IMR-90 (cell line): Measurements from ENCODE around the gene GGT5. TPM values are rescaled to one million over a fixed set of nuclear protein-coding genes. Genes with fewer than 3 reads are reported as not detected.

ENCODE experiments used
- ATAC-seq: fragments of 200-7000 bp; cut with Tn5 transposase; 2 replicates; pipeline ENCODE4 v1.9.1; 2020; ENCODE audit warnings: low read depth, mild to moderate bottlenecking, moderate library complexity
- BruUV-seq: library from RNA; stranded (reverse); fragments of 400-500 nt; replicated peaks from 2 replicates; lab custom pipeline; 2021; lab: Mats Ljungman, UMichigan
- CTCF ChIA-PET: fragments of 300-600 bp; formaldehyde crosslinking; extraction: SDS; loops from one replicate; lab custom pipeline; 2021; ENCODE audit warnings: antibody characterized with exemption; lab: Yijun Ruan, JAX
- POLR2A ChIA-PET: fragments of 300-600 bp; sonication (Branson Sonifier 250); formaldehyde crosslinking; loops from one replicate; lab custom pipeline; 2022; ENCODE audit warnings: antibody characterized with exemption; ENCODE audit not compliant: unreplicated experiment; lab: Charles Lee
- DNase-seq: peaks from one replicate; pipeline ENCODE4 v3.0.0; 2013
- H2AFZ ChIP-seq: replicated peaks from 2 replicates; pipeline ENCODE3; 2013; ENCODE audit warnings: low read length, mild to moderate bottlenecking; ENCODE audit not compliant: poor library complexity
- H2AK5ac ChIP-seq: 2 replicates; pipeline ENCODE4 v1.6.1; 2013; ENCODE audit warnings: low read depth, low read length, inconsistent platforms
- H2AK9ac ChIP-seq: replicated peaks from 2 replicates; pipeline ENCODE3; 2013; ENCODE audit warnings: mild to moderate bottlenecking, low read depth, low read length, moderate library complexity; ENCODE audit not compliant: poor library complexity
- H2BK120ac ChIP-seq: 2 replicates; pipeline ENCODE4 v1.6.1; 2013; ENCODE audit warnings: low read depth, low read length, inconsistent platforms
- H2BK15ac ChIP-seq: 3 replicates; pipeline ENCODE4 v1.6.1; 2013; ENCODE audit warnings: low read depth, low read length, inconsistent platforms
- H2BK20ac ChIP-seq: 2 replicates; pipeline ENCODE4 v1.6.1; 2013; ENCODE audit warnings: low read depth, mild to moderate bottlenecking, inconsistent platforms, low read length, moderate library complexity
- H2BK5ac ChIP-seq: 2 replicates; pipeline ENCODE4 v1.6.1; 2013; ENCODE audit warnings: mild to moderate bottlenecking, low read depth, low read length, inconsistent platforms; ENCODE audit not compliant: poor library complexity, severe bottlenecking
- H3K14ac ChIP-seq: replicated peaks from 2 replicates; pipeline ENCODE4 v1.6.1; 2013; ENCODE audit warnings: low read depth, low read length, inconsistent platforms
- H3K18ac ChIP-seq: 2 replicates; pipeline ENCODE4 v1.6.1; 2013; ENCODE audit warnings: low read depth, low read length, control low read depth
- H3K23ac ChIP-seq: 2 replicates; pipeline ENCODE4 v1.6.1; 2013; ENCODE audit warnings: low read depth, low read length, inconsistent platforms
- H3K27ac ChIP-seq: 2 replicates; pipeline ENCODE4 v1.5.1; 2013; ENCODE audit warnings: mild to moderate bottlenecking, control low read depth, low read length; ENCODE audit not compliant: insufficient read depth
- H3K27me3 ChIP-seq: 2 replicates; pipeline ENCODE4 v1.6.1; 2013; ENCODE audit warnings: low read length; ENCODE audit not compliant: control insufficient read depth, insufficient read depth
- H3K36me3 ChIP-seq: 2 replicates; pipeline ENCODE4 v1.6.1; 2013; ENCODE audit warnings: low read length, mixed read lengths; ENCODE audit not compliant: control insufficient read depth, insufficient read depth
- H3K4ac ChIP-seq: 2 replicates; pipeline ENCODE4 v1.6.1; 2013; ENCODE audit warnings: low read depth, low read length, inconsistent platforms
- H3K4me1 ChIP-seq: 2 replicates; pipeline ENCODE4 v1.6.1; 2013; ENCODE audit warnings: low read length, mixed read lengths; ENCODE audit not compliant: control insufficient read depth, insufficient read depth
- H3K4me2 ChIP-seq: 2 replicates; pipeline ENCODE4 v1.6.1; 2013; ENCODE audit warnings: low read depth, mild to moderate bottlenecking, control low read depth, low read length, moderate library complexity
- H3K4me3 ChIP-seq: 2 replicates; pipeline ENCODE4 v1.5.1; 2013; ENCODE audit warnings: low read depth, mild to moderate bottlenecking, control low read depth, low read length, moderate library complexity; ENCODE audit not compliant: insufficient read depth
- H3K56ac ChIP-seq: 2 replicates; pipeline ENCODE4 v1.6.1; 2013; ENCODE audit warnings: low read length, inconsistent platforms; ENCODE audit not compliant: insufficient read depth; ENCODE audit errors: extremely low read depth
- H3K79me1 ChIP-seq, 2 experiments: 2 replicates each; pipeline ENCODE4 v1.6.1; 2013; ENCODE audit warnings: low read length in 2 of 2, inconsistent platforms in 1 of 2, low read depth in 1 of 2
- H3K9ac ChIP-seq: 2 replicates; pipeline ENCODE4 v1.6.1; 2013; ENCODE audit warnings: low read depth, low read length, control low read depth
- H3K9me1 ChIP-seq: 2 replicates; pipeline ENCODE4 v1.6.1; 2013; ENCODE audit warnings: low read length, inconsistent platforms; ENCODE audit not compliant: insufficient read depth
- H3K9me3 ChIP-seq: 2 replicates; pipeline ENCODE4 v1.6.1; 2013; ENCODE audit warnings: low read length; ENCODE audit not compliant: control insufficient read depth, insufficient read depth
- H4K20me1 ChIP-seq: 2 replicates; pipeline ENCODE4 v1.6.1; 2013; ENCODE audit warnings: low read length, inconsistent platforms; ENCODE audit not compliant: insufficient read depth
- H4K5ac ChIP-seq: 2 replicates; pipeline ENCODE4 v1.6.1; 2013; ENCODE audit warnings: mild to moderate bottlenecking, low read depth, low read length, control low read depth
- H4K8ac ChIP-seq, 2 experiments: 2 replicates each; pipeline ENCODE4 v1.6.1; 2013; ENCODE audit warnings: low read depth in 2 of 2, low read length in 2 of 2, control low read depth in 1 of 2, inconsistent platforms in 1 of 2
- H4K91ac ChIP-seq: 2 replicates; pipeline ENCODE4 v1.6.1; 2013; ENCODE audit warnings: low read depth, low read length, inconsistent platforms; ENCODE audit not compliant: insufficient read depth
- ELK1 ChIP-seq: fragments of 150-350 bp; IDR thresholded peaks from 2 replicates; pipeline ENCODE4 v1.6.1; 2016; ENCODE audit warnings: low read depth, mild to moderate bottlenecking, low read length, moderate library complexity, borderline replicate concordance
- FOS ChIP-seq: fragments of 150-350 bp; IDR thresholded peaks from 2 replicates; pipeline ENCODE4 v1.6.1; 2016; ENCODE audit warnings: low read depth, low read length
- MAFK ChIP-seq: IDR thresholded peaks from 2 replicates; pipeline ENCODE4 v1.6.1; 2012; ENCODE audit warnings: low read depth, low read length, improper control_type of control experiment
- POLR2A ChIP-seq: IDR thresholded peaks from 2 replicates; pipeline ENCODE4 v1.6.1; 2012; ENCODE audit warnings: mild to moderate bottlenecking, low read depth, low read length
- WGBS, 2 experiments: methylation state at CpG; one replicate each; pipeline versions ENCODE4 v1.1.5 to v1.1.7; 2013; ENCODE audit warnings: missing lambda C conversion rate in 2 of 2; ENCODE audit not compliant: insufficient read length in 1 of 2; ENCODE audit errors: extremely low coverage in 2 of 2; 5-methylcytosine and 5-hydroxymethylcytosine counted together
- dilution Hi-C: fragments of 300-500 bp; cut with HindIII; formaldehyde crosslinking; loops from one replicate; pipeline ENCODE4 v1.14.3; 2018; ENCODE audit warnings: low sequenced_read_pairs; ENCODE audit not compliant: unreplicated experiment
- in situ Hi-C: fragments of 300-500 bp; cut with MboI; formaldehyde crosslinking; loops from 3 replicates; pipeline ENCODE4 v1.14.3; 2019; ENCODE audit warnings: low sequenced_read_pairs, inconsistent platforms, mixed read lengths
- intact Hi-C: fragments of 100-400 bp; cut with micrococcal nuclease; formaldehyde crosslinking; loops from 2 replicates; pipeline ENCODE4 v1.10.0; 2022
- polyA plus RNA-seq, 3 experiments: library from polyadenylated mRNA; depleted of rRNA; stranded (reverse); fragments of >200 nt; gene quantifications; 2 replicates each; pipeline ENCODE4 v1.2.3, GENCODE V29; 2012; ENCODE audit warnings: low replicate concordance in 1 of 3
- total RNA-seq: library from RNA; depleted of rRNA; stranded (reverse); fragments of >200 nt; gene quantifications from 2 replicates; pipeline ENCODE4 v1.2.3, GENCODE V29; 2012

GGT5 gene
- total and polyA plus RNA-seq, 2 of the 4 experiments (the other 2 are of a cell fraction): 0.18 to 5.8 TPM

- Histone ChIP-seq H3K36me3 (peaks cover 23% of the 10 kb centered on the region), H3K9me3 (no peaks in the 10 kb centered on the region), H3K4me3 (no peak overlapping the region), H2BK120ac (no peak overlapping the region), H3K27ac (no peak overlapping the region), H2BK5ac (no peak overlapping the region), H3K4me2 (no peak overlapping the region), H3K23ac (no peak overlapping the region), H4K20me1 (peaks cover 14% of the 10 kb centered on the region; the same call in 1 of the 2 replicates), H3K27me3 (no peaks in the 10 kb centered on the region), H4K5ac (no peak overlapping the region), H3K4me1 (no peaks in the 10 kb centered on the region), H3K14ac (no peak overlapping the region), H3K56ac (no peak overlapping the region), H4K8ac (no peak overlapping the region), H3K79me1 (peaks cover 0 to 4% of the 10 kb centered on the region in 2 experiments; a peak in 1 of 4 replicates), H2AK9ac (peak overlapping the region; percentile 55), H2BK20ac (no peak overlapping the region), H2AFZ (no peak overlapping the region), H3K9ac (no peak overlapping the region), H3K9me1 (no peaks in the 10 kb centered on the region), H2AK5ac (no peak overlapping the region), H4K91ac (no peak overlapping the region), H3K18ac (no peak overlapping the region), H3K4ac (no peak overlapping the region; the same call in 1 of the 2 replicates), H2BK15ac (no peak overlapping the region)
- ChIA-PET POLR2A (no interaction called here), CTCF (no interaction called here)
- in situ Hi-C loops (no loop called here), dilution Hi-C loops (no loop called here), intact Hi-C loops (loop anchor here (10.0 kb wide), 1 partner anchor 193 kb away; the partner anchor contains the start of gene GSTT2)
- DNase-seq: no peak
- no peak for ATAC-seq
- TF ChIP-seq FOS (no peak), ELK1 (no peak), MAFK (no peak), POLR2A (no peak)
- BruUV-seq: TSS peak; percentile 95
- 96% methylated on average over 8 of the region's 12 CpGs; no CpG with 5 or more reads in 1 of the 2 experiments for WGBS, 2 experiments
Observed at GRCh38 chr22:24178021-24178431, 66.9 kb downstream of the GGT5 start.
